Left lung (tissue), 10 donors: ENCODE measurements around the gene KLHL18. TPM values are rescaled to one million over a fixed set of nuclear protein-coding genes. Genes with fewer than 3 reads are reported as not detected.

Source experiments
- ATAC-seq: fragments of 200-7000 bp; cut with Tn5 transposase; one replicate; pipeline ENCODE4 v1.9.1; 2020; ENCODE audit warnings: moderate library complexity
- DNase-seq, 4 donors: peaks; one replicate each; pipeline ENCODE4 v3.0.0-alpha.2; 2013 to 2020
- H3K27ac ChIP-seq, 2 donors: fragments of 200-600 bp; sonication (generic) in 1 of 2; one replicate each; pipeline versions ENCODE4 v1.5.0 to v1.8.0; 2020 to 2021
- H3K27me3 ChIP-seq, 2 donors: fragments of 200-600 bp; sonication (generic) in 1 of 2; one replicate each; pipeline versions ENCODE4 v1.5.0 to v1.8.0; 2020 to 2021
- H3K36me3 ChIP-seq, 2 donors: fragments of 200-600 bp; sonication (generic) in 1 of 2; one replicate each; pipeline versions ENCODE4 v1.5.0 to v1.8.0; 2020 to 2021
- H3K4me1 ChIP-seq, 2 donors: fragments of 200-600 bp; one replicate each; pipeline ENCODE4 v1.8.0; 2021
- H3K4me3 ChIP-seq, 2 donors: fragments of 200-600 bp; sonication (generic) in 1 of 2; one replicate each; pipeline versions ENCODE4 v1.5.0 to v1.8.0; 2020 to 2021; ENCODE audit warnings: mild to moderate bottlenecking in 1 of 2
- H3K9me3 ChIP-seq, 2 donors: fragments of 200-600 bp; sonication (generic) in 1 of 2; one replicate each; pipeline versions ENCODE4 v1.5.0 to v1.8.0; 2020 to 2021
- intact Hi-C, 2 donors: fragments of 100-400 bp; cut with DNase I; formaldehyde crosslinking; loops; one replicate each; pipeline versions ENCODE4 v1.11.2 to v1.14.2; 2022
- polyA plus RNA-seq, 6 donors: library from polyadenylated mRNA; unstranded; fragments of 120-200 nt; gene quantifications; one replicate each; pipeline ENCODE4 v1.2.1, GENCODE V29; 2013; ENCODE audit not compliant: insufficient read length in 6 of 6
- total RNA-seq, 2 donors: library from RNA; stranded (reverse); fragmentation: NEBNext Ultra II Directional; extraction: Animal tissue kit (Norgen Biotek cat#: 25700); gene quantifications; one replicate each; pipeline ENCODE4 v1.2.1, GENCODE V29; 2021
- TF ChIP-seq, protein P1 (sequence below), 2 donors: fragments of 200-600 bp; sonication (generic) in 1 of 2; IDR thresholded peaks; one replicate each; pipeline versions ENCODE4 v1.5.0 to v1.8.0; 2021; ENCODE audit warnings: antibody characterized with exemption in 2 of 2
- donor health status: DM: no; HTN: yes; CAD: no.
- donor health status: DM: no; HTN: no; CAD: no.

Gene KLHL18
- total and polyA plus RNA-seq, 8 donors: 11.9 to 29.5 (median 13.7) TPM

DNA sequence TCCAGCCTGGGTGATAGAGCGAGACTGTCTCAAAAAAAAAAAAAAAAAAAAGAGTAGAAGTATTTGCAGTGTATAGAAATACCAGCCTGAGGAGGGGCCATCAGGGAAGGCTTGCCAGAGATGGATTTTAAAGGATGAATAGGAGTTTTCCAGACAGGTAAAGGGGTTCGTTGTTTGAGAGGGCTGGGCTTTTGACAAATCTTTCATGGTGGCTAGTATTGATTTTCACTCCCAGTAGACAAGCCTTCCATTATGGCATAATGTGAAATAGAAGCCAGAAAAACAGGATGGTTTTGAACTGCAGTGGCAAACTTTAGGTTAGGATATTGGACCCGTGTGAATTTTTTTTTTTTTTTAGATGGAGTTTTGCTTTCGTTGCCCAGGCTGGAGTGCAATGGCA lies 101.7 kb downstream of the KLHL18 start:
- TF ChIP-seq, protein P1, sequence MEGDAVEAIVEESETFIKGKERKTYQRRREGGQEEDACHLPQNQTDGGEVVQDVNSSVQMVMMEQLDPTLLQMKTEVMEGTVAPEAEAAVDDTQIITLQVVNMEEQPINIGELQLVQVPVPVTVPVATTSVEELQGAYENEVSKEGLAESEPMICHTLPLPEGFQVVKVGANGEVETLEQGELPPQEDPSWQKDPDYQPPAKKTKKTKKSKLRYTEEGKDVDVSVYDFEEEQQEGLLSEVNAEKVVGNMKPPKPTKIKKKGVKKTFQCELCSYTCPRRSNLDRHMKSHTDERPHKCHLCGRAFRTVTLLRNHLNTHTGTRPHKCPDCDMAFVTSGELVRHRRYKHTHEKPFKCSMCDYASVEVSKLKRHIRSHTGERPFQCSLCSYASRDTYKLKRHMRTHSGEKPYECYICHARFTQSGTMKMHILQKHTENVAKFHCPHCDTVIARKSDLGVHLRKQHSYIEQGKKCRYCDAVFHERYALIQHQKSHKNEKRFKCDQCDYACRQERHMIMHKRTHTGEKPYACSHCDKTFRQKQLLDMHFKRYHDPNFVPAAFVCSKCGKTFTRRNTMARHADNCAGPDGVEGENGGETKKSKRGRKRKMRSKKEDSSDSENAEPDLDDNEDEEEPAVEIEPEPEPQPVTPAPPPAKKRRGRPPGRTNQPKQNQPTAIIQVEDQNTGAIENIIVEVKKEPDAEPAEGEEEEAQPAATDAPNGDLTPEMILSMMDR (IDR thresholded peaks at IDR 0.05): no peak
- no peaks in the 10 kb centered on the region for H3K9me3 ChIP-seq
- ATAC-seq: no peak
- intact Hi-C loops: no loop called here
- H3K4me3 ChIP-seq: no peak overlapping the region
- DNase-seq: no peak
- peaks cover 0 to 24% of the 10 kb centered on the region in 2 donors for H3K36me3 ChIP-seq
- no peaks in the 10 kb centered on the region for H3K27me3 ChIP-seq
- H3K27ac ChIP-seq: no peak overlapping the region
- peaks cover 14 to 47% of the 10 kb centered on the region in 2 donors for H3K4me1 ChIP-seq

DNA sequence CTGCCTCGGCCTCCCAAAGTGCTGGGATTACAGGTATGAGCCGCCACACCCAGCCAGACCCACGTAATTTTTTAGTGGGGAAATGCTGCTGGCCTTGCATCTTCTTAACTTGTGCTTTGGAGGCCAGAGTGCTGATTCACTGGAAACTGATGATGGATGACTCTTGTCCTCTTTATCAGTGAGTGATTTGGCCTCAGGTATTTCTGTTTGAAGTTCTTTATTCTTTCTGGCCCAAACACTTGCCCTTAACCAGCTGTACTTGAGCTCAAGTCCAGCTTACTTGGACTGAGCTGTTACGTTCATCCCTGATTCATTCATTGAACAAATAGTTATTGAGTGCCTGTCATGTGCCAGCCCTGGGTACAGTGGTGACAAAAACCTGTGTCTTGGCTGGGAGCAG lies 102.3 kb downstream of the KLHL18 start:
- H3K27me3 ChIP-seq: no peaks in the 10 kb centered on the region
- peak overlapping the region in 1 of 2 donors; percentile 57 for H3K27ac ChIP-seq
- peaks cover 9 to 41% of the 10 kb centered on the region in 2 donors for H3K4me1 ChIP-seq
- H3K36me3 ChIP-seq: peaks cover 0 to 24% of the 10 kb centered on the region in 2 donors
- no peaks in the 10 kb centered on the region for H3K9me3 ChIP-seq
- H3K4me3 ChIP-seq: no peak overlapping the region
- DNase-seq (no peak), ATAC-seq (peak; percentile 5)
- TF ChIP-seq, protein P1 (IDR thresholded peaks at IDR 0.05): no peak
- intact Hi-C loops: no loop called here

DNA sequence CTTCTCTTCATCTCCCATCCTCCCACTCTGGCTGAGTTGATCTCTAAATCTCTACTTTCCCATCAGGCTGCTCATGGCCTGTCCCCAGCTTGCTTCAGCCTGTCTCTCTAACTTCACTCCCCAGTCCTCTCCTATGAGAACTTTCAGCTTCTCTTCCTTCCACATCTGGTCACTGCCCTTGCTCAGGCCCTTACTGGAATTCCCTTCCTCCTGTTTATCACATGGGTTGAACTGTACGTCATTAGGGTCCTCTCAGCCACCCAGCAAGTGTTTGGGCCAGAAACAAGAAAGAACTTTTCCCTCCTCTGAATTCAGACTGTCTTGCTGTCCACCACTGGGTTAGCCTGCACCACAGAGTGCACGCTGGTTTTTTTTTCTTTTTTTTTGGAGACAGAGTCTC lies 103.1 kb downstream of the KLHL18 start:
- H3K27ac ChIP-seq: peak overlapping the region in 1 of 2 donors; percentile 57
- H3K4me1 ChIP-seq: peaks cover 7 to 39% of the 10 kb centered on the region in 2 donors
- intact Hi-C loops: no loop called here
- H3K36me3 ChIP-seq: peaks cover 0 to 24% of the 10 kb centered on the region in 2 donors
- DNase-seq (no peak), ATAC-seq (no peak)
- H3K4me3 ChIP-seq: no peak overlapping the region
- TF ChIP-seq, protein P1 (IDR thresholded peaks at IDR 0.05): no peak
- H3K9me3 ChIP-seq: no peaks in the 10 kb centered on the region
- H3K27me3 ChIP-seq: no peaks in the 10 kb centered on the region

DNA sequence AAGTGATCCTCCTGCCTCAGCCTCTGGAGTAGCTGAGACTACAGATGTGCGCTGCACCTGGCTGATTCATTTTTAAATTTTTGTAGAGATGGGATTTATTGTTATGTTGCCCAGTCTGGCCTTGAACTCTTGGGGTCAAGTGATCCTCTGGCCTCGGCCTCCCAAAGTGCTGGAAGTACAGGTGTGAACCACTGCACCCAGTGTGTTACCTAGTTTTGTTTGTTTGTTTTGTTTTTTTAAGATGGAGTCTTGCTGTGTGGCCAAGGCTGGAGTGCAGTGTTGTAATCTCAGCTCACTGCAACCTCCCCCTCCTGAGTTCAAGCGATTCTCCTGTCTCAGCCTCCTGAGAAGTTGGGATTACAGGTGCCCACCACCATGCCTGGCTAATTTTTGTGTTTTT lies 110.2 kb downstream of the KLHL18 start:
- TF ChIP-seq, protein P1 (IDR thresholded peaks at IDR 0.05): no peak
- no peaks in the 10 kb centered on the region for H3K27me3 ChIP-seq
- H3K36me3 ChIP-seq: peaks cover 0 to 25% of the 10 kb centered on the region in 2 donors
- H3K27ac ChIP-seq: no peak overlapping the region
- intact Hi-C loops: no loop called here
- DNase-seq (no peak), ATAC-seq (no peak)
- no peak overlapping the region for H3K4me3 ChIP-seq
- peaks cover 4 to 28% of the 10 kb centered on the region in 2 donors for H3K4me1 ChIP-seq
- no peaks in the 10 kb centered on the region for H3K9me3 ChIP-seq

DNA sequence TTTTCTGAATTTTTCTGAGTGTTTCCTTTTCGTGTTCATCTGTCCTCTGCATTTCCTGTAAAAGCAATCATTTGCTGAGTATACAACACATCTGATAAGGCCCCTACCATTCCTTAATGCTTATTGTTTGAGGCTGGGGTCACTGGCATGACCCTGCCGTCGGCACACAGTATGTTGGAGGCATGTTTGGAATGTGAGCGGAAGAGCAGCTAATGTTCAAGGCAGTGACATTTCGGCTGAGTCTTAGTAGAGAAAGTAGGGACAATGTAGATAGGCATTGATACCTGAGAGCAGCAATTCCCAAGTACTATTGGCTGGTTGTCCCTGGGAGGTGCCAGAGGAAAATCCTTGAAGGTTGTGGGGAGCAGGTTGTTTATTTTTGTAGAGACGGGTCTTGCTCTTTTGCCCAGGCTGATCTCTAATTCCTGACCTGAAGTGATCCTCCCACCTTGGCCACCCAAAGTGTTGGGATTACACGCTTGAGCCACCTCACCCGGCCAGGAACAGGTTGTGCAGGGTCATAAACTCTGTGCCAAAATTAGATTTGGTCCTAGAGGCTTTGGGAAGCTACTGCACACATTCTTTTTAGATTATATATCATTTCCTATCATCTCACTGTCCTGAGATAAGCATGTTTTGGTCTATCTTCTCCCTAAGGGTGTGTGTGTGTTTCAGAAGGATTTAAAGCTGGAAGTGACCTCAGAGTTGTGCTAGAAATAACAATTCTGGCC lies 111.6 kb downstream of the KLHL18 start:
- peak; percentile 18 for ATAC-seq

More for the DNA sequence above, 111.6 kb downstream of the KLHL18 start:
- H3K4me3 ChIP-seq: no peak overlapping the region
- H3K4me1 ChIP-seq: peaks cover 4 to 32% of the 10 kb centered on the region in 2 donors
- H3K36me3 ChIP-seq: peaks cover 0 to 26% of the 10 kb centered on the region in 2 donors
- TF ChIP-seq, protein P1 (IDR thresholded peaks at IDR 0.05): no peak
- intact Hi-C loops: no loop called here
- no peaks in the 10 kb centered on the region for H3K9me3 ChIP-seq
- H3K27ac ChIP-seq: peak overlapping the region in 1 of 2 donors; percentile 8
- DNase-seq: no peak
- no peaks in the 10 kb centered on the region for H3K27me3 ChIP-seq
